GM18508 (cell line): ENCODE results near the gene COL8A1.
A peak's percentile ranks its signal among the peaks of the same experiment; 100 is the strongest.

Source experiments
- ATAC-seq: cut with Tn5 transposase; IDR thresholded peaks from one replicate; pipeline ENCODE4 v1.9.1; 2021; ENCODE audit warnings: moderate number of reproducible peaks; ENCODE audit not compliant: insufficient read depth, unreplicated experiment

The COL8A1 gene

GRCh38 chr3:99780749-99781148 is 142.4 kb downstream of the COL8A1 start:
- ATAC-seq: no peak

GRCh38 chr3:99781761-99782160 is 143.4 kb downstream of the COL8A1 start:
- ATAC-seq: no peak

GRCh38 chr3:99783011-99783573 is 144.7 kb downstream of the COL8A1 start:
- no peak for ATAC-seq

GRCh38 chr3:99789011-99789721 is 150.8 kb downstream of the COL8A1 start:
- peak; percentile 85 for ATAC-seq

GRCh38 chr3:99794485-99794884 is 156.1 kb downstream of the COL8A1 start:
- no peak for ATAC-seq

GRCh38 chr3:99795573-99795972 is 157.2 kb downstream of the COL8A1 start:
- no peak for ATAC-seq

- no peak for ATAC-seq
These were observed 161.0 kb downstream of the COL8A1 start for GRCh38 chr3:99799422-99799821.

- ATAC-seq: no peak
These were observed 164.9 kb downstream of the COL8A1 start for GRCh38 chr3:99803297-99803696.

GRCh38 chr3:99805160-99805559 is 166.8 kb downstream of the COL8A1 start:
- ATAC-seq: no peak

- ATAC-seq: no peak
These were observed 169.9 kb downstream of the COL8A1 start for GRCh38 chr3:99808163-99808794.

GRCh38 chr3:99809565-99809964 is 171.2 kb downstream of the COL8A1 start:
- no peak for ATAC-seq

- ATAC-seq: no peak
These were observed 172.0 kb downstream of the COL8A1 start for GRCh38 chr3:99810403-99810802.

- no peak for ATAC-seq
These were observed 178.6 kb downstream of the COL8A1 start for GRCh38 chr3:99817047-99817436.

- peak; percentile 92 for ATAC-seq
These were observed 179.2 kb downstream of the COL8A1 start, which contains the start of gene CMSS1 for GRCh38 chr3:99817437-99818240. TSS of gene CMSS1 (plus strand) at chr3:99817862.

GRCh38 chr3:99818818-99819217 is 180.4 kb downstream of the COL8A1 start:
- ATAC-seq: no peak

- no peak for ATAC-seq
These were observed 185.6 kb downstream of the COL8A1 start for GRCh38 chr3:99823723-99824711.

- ATAC-seq: no peak
These were observed 186.7 kb downstream of the COL8A1 start for GRCh38 chr3:99825004-99825640.

GRCh38 chr3:99829844-99830243 is 191.4 kb downstream of the COL8A1 start:
- ATAC-seq: no peak

GRCh38 chr3:99833617-99834205 is 195.3 kb downstream of the COL8A1 start:
- ATAC-seq: no peak
